A673 (cell line): ENCODE data around the gene CD86.

Experiments
- CTCF ChIP-seq: fragments of 300-800, 200-600 bp; sonication (generic); conservative IDR thresholded peaks from 2 replicates; pipeline ENCODE4 v1.5.1; 2017; ENCODE audit warnings: low read depth, mild to moderate bottlenecking, antibody characterized with exemption, low read length, moderate library complexity, mixed read lengths
- EZH2 ChIP-seq: fragments of 200-600 bp; sonication (generic); IDR thresholded peaks from 2 replicates; pipeline ENCODE4 v1.6.1; 2017; ENCODE audit warnings: borderline replicate concordance, low read depth, mild to moderate bottlenecking, mixed read lengths, antibody characterized with exemption, low read length; ENCODE audit not compliant: poor library complexity, severe bottlenecking

- no peak for TF ChIP-seq EZH2
- TF ChIP-seq CTCF, result no peak
These were observed 11.4 kb downstream of the CD86 start for GRCh38 chr3:122066331-122067213.
